HUES6 (cell line): ENCODE data around the gene MGAT3.

Experiments
- H3K27ac ChIP-seq: 2 replicates; pipeline ENCODE4 v1.7.0; 2013; ENCODE audit warnings: low read depth, mild to moderate bottlenecking, low read length, inconsistent platforms
- H3K27me3 ChIP-seq: 2 replicates; pipeline ENCODE4 v1.6.1; 2013; ENCODE audit warnings: low read length; ENCODE audit not compliant: control insufficient read depth, insufficient read depth
- H3K36me3 ChIP-seq: 2 replicates; pipeline ENCODE4 v1.6.1; 2013; ENCODE audit warnings: low read length; ENCODE audit not compliant: control insufficient read depth, insufficient read depth
- H3K4me1 ChIP-seq: 2 replicates; pipeline ENCODE4 v1.6.1; 2013; ENCODE audit warnings: low read length; ENCODE audit not compliant: control insufficient read depth, insufficient read depth
- H3K4me3 ChIP-seq: 2 replicates; pipeline ENCODE4 v1.5.1; 2013; ENCODE audit warnings: low read depth, low read length
- H3K9ac ChIP-seq: one replicate; pipeline ENCODE4 v1.6.1; 2013; ENCODE audit warnings: mild to moderate bottlenecking, low read length
- H3K9me3 ChIP-seq: 2 replicates; pipeline ENCODE4 v1.6.1; 2013; ENCODE audit warnings: low read depth, low read length; ENCODE audit not compliant: control insufficient read depth, insufficient read depth

MGAT3 gene

GRCh38 chr22:39429186-39429585 lies 27.6 kb upstream of the MGAT3 start:
- Histone ChIP-seq H3K36me3 (peaks cover 56% of the 10 kb centered on the region), H3K9ac (peak overlapping the region; percentile 56), H3K27ac (peak overlapping the region; percentile 84; the same call in 1 of the 2 replicates)

GRCh38 chr22:39429916-39430575 lies 26.8 kb upstream of the MGAT3 start:
- Histone ChIP-seq H3K9ac (no peak overlapping the region), H3K36me3 (peaks cover 52% of the 10 kb centered on the region), H3K27me3 (no peaks in the 10 kb centered on the region), H3K9me3 (no peaks in the 10 kb centered on the region), H3K27ac (no peak overlapping the region), H3K4me1 (peaks cover 44% of the 10 kb centered on the region), H3K4me3 (no peak overlapping the region)

More at GRCh38 chr22:39429186-39429585, 27.6 kb upstream of the MGAT3 start:
- Histone ChIP-seq H3K4me1 (peaks cover 44% of the 10 kb centered on the region), H3K9me3 (no peaks in the 10 kb centered on the region), H3K27me3 (no peaks in the 10 kb centered on the region), H3K4me3 (peak overlapping the region; percentile 0)

- no peak overlapping the region for H3K4me3 ChIP-seq
- no peaks in the 10 kb centered on the region for H3K27me3 ChIP-seq
- no peaks in the 10 kb centered on the region for H3K9me3 ChIP-seq
- H3K27ac ChIP-seq: no peak overlapping the region
- no peak overlapping the region for H3K9ac ChIP-seq
- H3K36me3 ChIP-seq: peaks cover 52% of the 10 kb centered on the region
- H3K4me1 ChIP-seq: peaks cover 44% of the 10 kb centered on the region
Observed at GRCh38 chr22:39430576-39431150, 26.1 kb upstream of the MGAT3 start.

- Histone ChIP-seq H3K9ac (no peak overlapping the region), H3K4me3 (no peak overlapping the region), H3K9me3 (no peaks in the 10 kb centered on the region), H3K27ac (no peak overlapping the region), H3K4me1 (peaks cover 41% of the 10 kb centered on the region), H3K36me3 (peaks cover 48% of the 10 kb centered on the region), H3K27me3 (no peaks in the 10 kb centered on the region)
Observed at GRCh38 chr22:39431216-39431801, 25.5 kb upstream of the MGAT3 start.

GRCh38 chr22:39431821-39432251 lies 25.0 kb upstream of the MGAT3 start:
- no peaks in the 10 kb centered on the region for H3K27me3 ChIP-seq
- no peak overlapping the region for H3K9ac ChIP-seq
- peaks cover 36% of the 10 kb centered on the region for H3K4me1 ChIP-seq
- H3K27ac ChIP-seq: no peak overlapping the region
- no peak overlapping the region for H3K4me3 ChIP-seq
- peaks cover 43% of the 10 kb centered on the region for H3K36me3 ChIP-seq
- no peaks in the 10 kb centered on the region for H3K9me3 ChIP-seq

GRCh38 chr22:39432361-39432811 lies 24.4 kb upstream of the MGAT3 start:
- Histone ChIP-seq H3K4me3 (no peak overlapping the region), H3K27me3 (no peaks in the 10 kb centered on the region), H3K36me3 (peaks cover 37% of the 10 kb centered on the region), H3K4me1 (peaks cover 32% of the 10 kb centered on the region), H3K27ac (no peak overlapping the region), H3K9ac (no peak overlapping the region), H3K9me3 (no peaks in the 10 kb centered on the region)

GRCh38 chr22:39433476-39434242 lies 23.2 kb upstream of the MGAT3 start:
- H3K9ac ChIP-seq: no peak overlapping the region
- H3K4me3 ChIP-seq: no peak overlapping the region
- peaks cover 27% of the 10 kb centered on the region for H3K4me1 ChIP-seq
- no peak overlapping the region for H3K27ac ChIP-seq
- no peaks in the 10 kb centered on the region for H3K9me3 ChIP-seq
- peaks cover 4% of the 10 kb centered on the region; the same call in 1 of the 2 replicates for H3K27me3 ChIP-seq
- H3K36me3 ChIP-seq: peaks cover 33% of the 10 kb centered on the region

- Histone ChIP-seq H3K27ac (no peak overlapping the region), H3K4me3 (no peak overlapping the region), H3K9ac (no peak overlapping the region), H3K27me3 (peaks cover 4% of the 10 kb centered on the region; the same call in 1 of the 2 replicates), H3K9me3 (no peaks in the 10 kb centered on the region), H3K4me1 (peaks cover 21% of the 10 kb centered on the region), H3K36me3 (peaks cover 33% of the 10 kb centered on the region)
Observed at GRCh38 chr22:39434243-39434653, 22.6 kb upstream of the MGAT3 start.

- no peaks in the 10 kb centered on the region for H3K9me3 ChIP-seq
- peaks cover 4% of the 10 kb centered on the region; the same call in 1 of the 2 replicates for H3K27me3 ChIP-seq
- H3K9ac ChIP-seq: no peak overlapping the region
- H3K4me1 ChIP-seq: peaks cover 16% of the 10 kb centered on the region; the same call in 1 of the 2 replicates
- H3K36me3 ChIP-seq: peaks cover 33% of the 10 kb centered on the region
- no peak overlapping the region for H3K4me3 ChIP-seq
- no peak overlapping the region for H3K27ac ChIP-seq
Observed at GRCh38 chr22:39434721-39435120, 22.1 kb upstream of the MGAT3 start.

- H3K27ac ChIP-seq: no peak overlapping the region
- peaks cover 4% of the 10 kb centered on the region; the same call in 1 of the 2 replicates for H3K27me3 ChIP-seq
- no peaks in the 10 kb centered on the region for H3K9me3 ChIP-seq
- no peak overlapping the region for H3K9ac ChIP-seq
- H3K4me1 ChIP-seq: peaks cover 10% of the 10 kb centered on the region; the same call in 1 of the 2 replicates
- H3K4me3 ChIP-seq: no peak overlapping the region
- H3K36me3 ChIP-seq: peaks cover 25% of the 10 kb centered on the region
Observed at GRCh38 chr22:39435616-39436015, 21.2 kb upstream of the MGAT3 start.
